Hematopoietic multipotent progenitor cell treated with erythropoietin and hydrocortisone succinate and interleukin-3 and kit ligand, for 15 days (in vitro differentiated cells): Measurements from ENCODE around the gene TSSC4.
"Not testable (repeated sequence)": the region's sequence is repeated elsewhere in the genome, so short reads cannot be mapped to it uniquely, and the experiment has no call there.

Source experiments
- DNase-seq: peaks from one replicate; pipeline ENCODE4 v3.0.0-alpha.2; 2015; ENCODE audit warnings: low spot score

TSSC4 gene

DNA sequence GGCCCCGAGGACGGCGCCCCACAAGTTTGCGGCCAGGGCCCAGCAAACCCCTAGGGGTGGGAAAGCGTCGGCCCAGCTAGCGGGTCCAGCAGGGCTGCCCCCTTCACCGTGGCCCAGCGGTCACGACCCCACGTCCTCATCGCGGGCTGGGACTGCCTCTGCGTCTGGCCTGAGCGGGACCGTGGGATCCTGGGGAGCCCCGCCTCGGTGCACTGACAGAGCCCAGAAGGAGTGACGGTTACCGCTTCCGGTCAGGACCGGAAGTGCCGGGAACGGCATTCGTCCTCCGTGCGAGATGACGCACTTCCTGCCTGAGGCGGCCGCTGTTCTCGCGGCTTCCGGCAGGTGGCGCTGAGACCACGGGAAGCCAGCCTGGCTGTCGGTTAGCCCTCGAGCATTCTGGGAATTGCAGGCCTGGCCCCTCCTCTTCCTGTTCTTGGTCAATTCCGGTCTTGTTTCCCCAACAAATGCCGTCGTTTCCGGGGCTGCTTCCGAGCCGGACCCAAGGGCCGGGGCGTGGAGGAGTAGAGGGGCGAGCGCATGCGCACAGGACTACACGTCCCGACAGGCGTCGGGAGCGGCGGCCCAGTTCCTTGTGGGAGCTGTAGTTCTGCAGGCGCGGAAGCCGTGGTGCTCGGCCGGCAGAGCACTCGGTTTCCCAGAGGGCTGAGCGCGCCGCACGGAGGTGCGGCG is at the start of gene TSSC4:
TSSC4 (plus strand) TSS at position 682 of the 693 bp plus-strand sequence. CDS start 1,884 bp downstream, outside the sequence.
- DNase-seq = peak; percentile 100

DNA sequence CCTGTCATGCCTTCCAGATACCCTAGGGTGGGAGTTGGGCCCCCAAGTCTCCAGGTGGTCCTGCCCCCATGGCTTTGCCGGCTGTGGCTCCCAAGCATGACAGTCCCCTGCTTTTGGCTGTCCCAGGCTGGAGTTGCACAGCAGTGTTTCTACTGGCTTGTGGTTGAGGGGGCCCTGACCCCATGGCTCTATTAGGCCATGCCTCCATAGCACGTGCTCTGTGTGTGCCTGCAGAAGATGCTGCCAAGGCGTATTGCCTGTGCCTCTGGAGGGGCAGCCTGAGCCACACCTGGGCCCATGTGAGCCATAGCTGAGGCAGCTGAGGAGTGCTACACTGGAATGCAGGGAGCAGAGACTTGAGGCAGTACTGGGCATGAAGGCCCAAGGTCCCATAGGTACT is 48.8 kb upstream of the TSSC4 start:
- no peak for DNase-seq

DNA sequence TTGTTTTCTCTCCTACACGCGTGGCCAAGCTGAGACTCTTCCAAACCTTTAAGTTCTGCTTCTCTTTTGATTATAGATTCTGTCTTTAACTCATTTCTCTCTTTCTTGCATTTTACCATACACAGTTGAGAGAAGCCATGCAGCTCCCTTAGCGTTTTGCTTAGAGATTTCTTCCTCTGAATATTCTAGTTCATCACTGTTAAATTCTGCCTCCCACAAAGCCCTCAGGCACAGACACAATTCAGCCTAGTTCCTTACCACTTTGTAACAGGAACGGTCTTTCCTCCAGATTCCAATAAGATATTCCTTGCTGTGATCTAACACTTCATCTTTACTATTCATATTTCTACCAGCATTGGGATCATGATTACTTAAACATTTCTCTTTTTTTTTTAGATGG is 48.1 kb upstream of the TSSC4 start:
- DNase-seq = no peak

DNA sequence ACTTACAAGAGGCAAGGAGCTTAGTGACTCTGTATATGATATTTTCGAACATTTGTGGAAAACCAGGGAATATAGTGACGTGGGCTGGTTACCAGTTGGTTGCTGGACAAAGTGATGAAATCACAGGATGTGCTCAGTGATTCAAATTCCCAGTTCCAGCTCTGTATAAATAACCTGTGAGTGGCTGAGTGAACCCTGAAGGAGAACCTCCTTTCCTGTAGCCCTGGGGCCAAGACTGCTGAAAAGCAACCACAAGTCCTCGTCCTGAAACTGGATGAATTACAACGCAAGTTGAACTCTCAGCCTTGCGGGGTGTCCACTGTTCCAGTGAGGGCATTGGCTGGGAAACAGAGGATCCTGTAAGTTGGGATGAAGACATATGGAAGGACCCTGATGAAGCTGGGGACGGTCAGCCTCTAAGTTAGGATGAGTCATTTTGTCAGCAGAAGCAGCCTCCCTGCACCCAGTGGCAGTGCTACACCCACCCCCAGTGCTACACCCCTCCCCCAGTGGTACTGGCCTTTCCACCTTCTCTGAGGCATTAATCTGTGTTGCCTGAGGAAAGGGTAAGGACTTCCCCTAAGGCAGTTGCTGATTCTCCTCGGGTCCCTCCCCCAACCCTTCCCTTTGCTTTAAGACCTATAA is 45.4 kb upstream of the TSSC4 start:
- no peak for DNase-seq

DNA sequence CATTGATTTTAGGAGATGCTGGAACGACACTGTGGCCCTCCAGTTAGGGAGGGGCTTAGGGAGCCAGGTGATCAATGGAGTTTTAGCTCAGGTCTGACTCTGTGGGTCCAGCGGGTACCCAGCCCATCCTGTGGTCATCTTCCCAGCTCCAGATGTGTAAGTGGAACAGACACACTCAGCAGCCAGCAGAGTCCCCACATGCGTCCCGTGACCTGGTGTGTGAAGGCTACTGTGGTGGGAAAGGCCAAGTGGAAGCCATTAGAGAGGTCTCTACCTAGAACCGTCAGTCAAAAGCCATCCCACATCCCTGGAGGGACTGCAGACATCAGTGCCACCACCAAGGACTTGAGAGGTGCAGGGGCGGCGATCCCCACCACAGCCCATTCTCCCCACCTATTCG is 43.3 kb upstream of the TSSC4 start:
- DNase-seq = no peak

DNA sequence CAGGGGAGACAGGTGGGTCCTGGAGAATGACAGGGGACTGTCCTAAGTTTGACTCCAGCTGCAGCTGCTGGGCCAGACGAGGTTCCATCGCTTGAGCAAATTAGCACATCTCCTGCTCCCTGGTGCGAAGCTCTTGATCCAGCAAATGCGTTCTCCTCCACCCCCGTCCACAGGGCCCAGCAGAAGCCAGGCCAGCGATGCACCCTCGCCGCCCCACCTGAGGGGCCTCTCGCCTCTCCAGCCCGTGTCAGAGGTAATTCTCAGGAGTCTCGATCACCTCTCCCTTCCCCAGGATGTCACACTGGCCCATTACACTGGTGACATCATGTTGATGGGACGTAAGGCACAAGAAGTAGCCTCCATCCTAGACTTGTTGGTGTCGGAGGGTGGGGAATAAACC is 42.9 kb upstream of the TSSC4 start:
- not testable (repeated sequence) for DNase-seq

DNA sequence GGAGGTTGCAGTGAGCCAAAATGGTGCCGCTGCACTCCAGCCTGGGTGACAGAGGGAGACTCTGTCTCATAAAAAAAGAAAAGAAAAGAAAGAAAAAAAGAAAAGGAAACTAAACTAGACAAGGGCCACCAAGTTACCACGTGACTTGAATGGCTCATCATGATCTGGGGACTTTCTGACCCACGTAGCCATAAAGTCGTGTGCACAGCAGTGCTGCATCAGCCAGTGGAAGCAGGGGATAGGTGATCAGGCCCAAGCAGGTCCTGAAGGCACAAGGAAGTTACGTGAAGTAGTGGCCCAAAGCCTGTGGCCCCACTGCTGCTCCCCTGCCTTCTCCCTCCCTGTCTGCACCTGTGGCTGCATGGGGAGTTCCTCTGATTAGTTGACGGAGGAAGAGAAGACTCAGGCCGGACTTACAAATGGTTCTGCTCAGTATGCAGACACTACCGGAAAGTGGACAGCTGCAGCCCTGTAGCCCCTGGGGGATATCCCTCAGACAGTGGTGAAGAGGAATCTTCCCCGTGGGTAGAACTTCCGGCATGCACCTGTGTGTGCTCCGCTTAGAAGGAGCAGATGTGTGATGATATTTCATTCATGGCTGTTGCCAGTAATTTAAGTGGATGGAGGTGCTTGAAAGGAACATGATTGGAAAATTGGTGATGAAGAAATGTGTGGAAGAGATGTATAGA is 41.7 kb upstream of the TSSC4 start:
- no peak for DNase-seq

DNA sequence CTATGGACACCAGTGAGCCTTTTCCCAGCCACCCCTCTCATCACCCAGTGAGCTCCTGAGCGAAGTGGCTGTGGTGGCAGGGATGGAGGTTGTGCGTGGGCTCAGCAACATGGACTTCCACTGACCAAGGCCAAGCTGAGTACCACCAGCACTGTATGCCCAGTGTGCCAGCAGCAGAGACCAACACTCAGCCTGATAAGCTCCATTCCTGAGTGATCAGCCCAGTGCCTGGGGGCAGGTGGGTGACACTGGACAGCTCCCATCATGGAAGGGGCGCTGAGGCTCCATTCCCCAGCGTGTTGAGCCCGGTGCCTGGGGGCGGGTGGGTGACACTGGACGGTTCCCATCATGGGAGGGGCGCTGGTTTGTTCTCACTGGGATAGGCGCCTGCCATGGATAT is 41.0 kb upstream of the TSSC4 start:
- no peak for DNase-seq

DNA sequence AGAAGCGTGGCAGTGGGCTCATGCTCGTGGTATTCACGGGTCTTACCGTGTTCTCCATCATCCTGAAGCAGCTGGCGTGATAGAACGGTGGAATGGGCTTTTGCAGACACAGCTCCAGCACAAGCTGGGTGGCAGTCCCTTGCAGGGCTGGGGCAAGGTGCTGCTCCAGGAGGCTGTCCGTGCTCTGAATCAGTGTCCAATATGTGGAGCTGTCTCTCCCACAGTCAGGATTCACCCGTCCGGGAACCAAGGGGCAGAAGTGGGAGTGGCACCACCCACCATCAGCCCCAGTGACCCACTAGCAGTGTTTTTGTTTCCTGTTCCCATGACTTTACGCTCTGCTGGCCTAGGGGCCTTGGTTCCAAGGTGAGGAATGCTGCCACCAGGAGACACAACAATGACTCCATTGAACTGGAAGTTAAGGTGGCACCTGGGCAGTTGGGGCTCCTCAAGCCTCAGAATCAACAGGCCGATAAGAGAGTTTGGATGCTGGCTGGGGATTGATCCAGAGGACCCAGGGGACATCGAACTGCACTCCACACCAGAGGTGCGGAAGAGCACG is 40.4 kb upstream of the TSSC4 start:
- DNase-seq = no peak

DNA sequence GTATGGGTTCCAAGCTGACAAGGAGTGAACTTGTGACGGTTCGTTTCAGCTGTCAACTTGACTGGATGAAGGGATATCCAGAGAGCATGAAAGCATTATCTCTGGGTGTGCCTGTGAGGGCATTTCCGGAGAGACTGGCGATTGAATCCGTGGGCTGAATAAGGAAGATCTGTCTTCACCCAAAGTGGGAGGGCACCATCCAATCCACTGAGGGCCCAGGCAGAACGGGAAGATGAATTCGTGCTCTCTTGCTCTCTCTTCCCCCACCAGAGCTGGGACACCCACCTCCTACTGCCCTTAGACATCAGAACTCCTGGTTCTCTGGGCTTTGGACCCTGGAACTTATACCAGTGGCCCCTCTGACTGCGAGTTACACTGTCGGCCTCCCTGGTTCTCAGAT is 39.0 kb upstream of the TSSC4 start:
- no peak for DNase-seq

DNA sequence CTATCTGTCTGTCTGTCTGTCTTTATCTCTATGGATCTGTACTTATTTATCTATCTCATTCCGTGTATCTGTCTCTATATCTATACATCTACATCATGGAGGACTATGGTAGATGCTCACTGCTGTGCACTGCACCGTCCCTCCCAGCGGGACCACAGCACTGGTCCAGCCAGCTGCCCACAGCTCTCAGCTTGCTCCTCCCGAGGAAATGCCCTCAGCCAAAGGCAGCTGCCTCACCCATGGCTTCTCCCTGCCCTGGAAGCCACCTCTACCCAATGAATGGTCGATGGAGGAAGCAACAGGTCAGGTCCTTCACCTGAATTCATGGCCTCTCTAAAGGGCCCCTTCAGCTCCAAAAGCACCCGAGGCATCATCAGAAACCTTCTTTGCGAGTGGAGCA is 38.1 kb upstream of the TSSC4 start:
- DNase-seq = no peak

DNA sequence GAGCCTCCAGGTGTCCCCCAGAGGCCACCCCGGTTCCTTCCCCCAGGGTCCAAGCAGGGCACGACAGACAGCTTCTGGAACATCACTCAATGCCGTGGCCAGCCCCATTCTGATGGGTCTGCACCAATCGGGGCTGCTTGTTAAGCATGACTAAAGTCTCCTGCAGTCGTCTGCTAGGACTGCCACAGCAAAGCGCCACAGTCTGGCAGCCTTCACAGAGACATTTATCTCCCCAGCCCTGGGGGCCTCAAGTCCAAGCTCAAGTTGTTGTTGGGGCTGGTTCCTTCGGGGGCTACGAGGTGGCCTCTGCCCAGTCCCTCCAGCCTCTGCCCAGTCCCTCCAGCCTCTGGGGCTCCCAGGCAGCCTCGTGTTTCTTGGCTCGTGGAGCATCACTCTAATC is 37.4 kb upstream of the TSSC4 start:
- no peak for DNase-seq

DNA sequence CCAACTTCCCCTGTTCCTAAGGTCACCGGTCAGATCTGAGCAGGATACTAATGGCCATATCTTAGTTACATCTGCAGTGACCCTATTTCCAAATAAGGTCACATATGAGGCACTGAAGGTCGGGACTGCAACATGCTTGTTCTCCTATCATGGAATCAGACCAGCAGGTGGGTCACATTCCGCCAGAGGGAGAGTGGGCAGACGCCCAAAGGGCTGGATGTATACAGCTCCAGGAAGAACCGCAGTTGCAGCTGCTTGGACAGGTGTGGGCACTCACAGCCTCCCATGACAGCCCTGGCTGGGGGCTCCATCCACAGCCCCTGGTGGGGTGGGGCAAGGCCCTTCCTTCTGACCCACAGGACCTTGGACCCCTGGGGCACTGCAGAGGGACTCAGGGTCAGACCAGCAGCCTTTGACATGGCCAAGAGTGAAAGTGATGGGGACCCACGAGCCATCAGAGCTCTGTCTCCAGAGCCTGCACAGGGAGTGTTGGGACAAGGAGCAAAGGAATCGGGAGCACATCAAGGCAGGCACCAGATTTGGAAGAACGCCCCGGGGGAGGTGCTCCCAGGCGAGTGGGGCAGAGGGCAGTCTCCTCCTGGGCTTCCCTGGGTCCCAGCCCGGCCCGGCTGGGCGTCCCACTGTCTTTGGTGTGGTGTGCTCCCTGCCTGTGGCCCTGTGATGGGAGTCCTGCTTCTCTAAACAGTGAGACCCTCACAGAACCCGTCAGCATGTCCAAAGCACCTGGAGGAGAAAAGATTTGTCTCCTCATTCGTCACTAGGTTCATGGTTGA is 36.8 kb upstream of the TSSC4 start:
- no peak for DNase-seq

DNA sequence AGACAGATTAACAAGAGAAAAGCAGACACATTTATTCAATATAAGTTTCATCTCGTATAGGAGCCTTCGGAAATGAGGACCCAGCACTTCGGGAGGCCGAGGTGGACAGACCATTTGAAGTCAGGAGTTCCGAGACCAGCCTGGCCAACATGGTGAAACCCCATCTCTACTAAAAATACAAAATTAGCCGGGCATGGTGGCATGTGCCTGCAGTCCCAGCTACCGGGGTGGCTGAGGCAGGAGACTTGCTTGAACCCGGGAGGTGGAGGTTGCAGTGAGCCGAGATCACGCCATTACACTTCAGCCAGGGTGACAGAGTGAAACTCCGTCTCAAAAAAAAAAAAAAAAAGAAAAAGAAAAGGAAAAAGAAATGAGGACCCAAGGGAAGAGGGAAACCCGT is 36.2 kb upstream of the TSSC4 start:
- not testable (repeated sequence) for DNase-seq

DNA sequence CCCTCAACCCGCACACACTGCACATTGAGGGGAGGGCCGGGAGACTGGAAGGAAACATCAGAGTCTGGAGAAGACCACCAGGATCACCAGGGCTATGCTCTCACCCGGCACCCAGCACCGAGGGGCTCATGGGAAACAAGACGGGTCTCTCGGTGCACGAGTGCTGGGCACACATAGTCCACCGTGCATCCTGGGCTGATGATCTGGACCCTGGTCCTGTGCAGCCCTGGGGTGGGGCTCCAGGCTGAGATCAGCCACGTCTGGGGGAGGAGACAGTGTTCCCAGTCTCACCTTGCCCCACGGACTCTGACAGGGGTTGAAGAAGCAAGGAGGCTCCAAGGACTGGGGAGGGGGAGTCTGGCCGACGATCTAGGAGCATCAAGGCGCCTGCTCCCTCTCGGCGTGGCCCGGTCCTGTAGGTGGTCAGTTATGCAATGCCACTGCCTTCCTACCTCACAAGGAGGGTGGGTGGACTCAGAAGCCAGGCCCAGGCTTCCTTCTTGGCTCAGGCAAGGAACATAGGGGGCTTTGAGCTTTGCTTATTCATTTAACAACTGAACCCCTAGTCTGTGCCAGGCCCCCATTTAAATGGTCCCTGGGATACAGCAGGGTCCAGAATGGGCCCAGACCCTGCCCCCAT is 34.9 kb upstream of the TSSC4 start:
- DNase-seq = no peak

DNA sequence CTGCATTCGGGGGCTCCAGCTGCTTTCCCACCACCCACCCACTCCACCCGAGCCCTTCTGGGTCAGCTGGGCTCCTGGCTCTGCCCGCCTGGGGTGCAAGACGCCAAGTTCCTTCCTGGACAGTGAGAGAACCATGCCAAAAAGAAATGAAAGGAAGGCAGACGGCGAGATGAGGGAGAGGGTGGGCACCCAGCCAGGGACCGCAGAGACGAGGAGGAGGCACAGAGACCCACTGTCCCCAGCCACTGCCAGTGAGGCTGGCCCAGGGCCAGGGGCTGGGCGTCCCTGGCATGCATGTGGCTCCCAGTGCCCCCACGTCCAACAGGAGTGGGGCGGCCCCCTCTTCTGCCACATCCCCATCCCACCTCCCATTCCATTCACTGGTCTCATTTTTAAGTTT is 34.3 kb upstream of the TSSC4 start:
- no peak for DNase-seq

DNA sequence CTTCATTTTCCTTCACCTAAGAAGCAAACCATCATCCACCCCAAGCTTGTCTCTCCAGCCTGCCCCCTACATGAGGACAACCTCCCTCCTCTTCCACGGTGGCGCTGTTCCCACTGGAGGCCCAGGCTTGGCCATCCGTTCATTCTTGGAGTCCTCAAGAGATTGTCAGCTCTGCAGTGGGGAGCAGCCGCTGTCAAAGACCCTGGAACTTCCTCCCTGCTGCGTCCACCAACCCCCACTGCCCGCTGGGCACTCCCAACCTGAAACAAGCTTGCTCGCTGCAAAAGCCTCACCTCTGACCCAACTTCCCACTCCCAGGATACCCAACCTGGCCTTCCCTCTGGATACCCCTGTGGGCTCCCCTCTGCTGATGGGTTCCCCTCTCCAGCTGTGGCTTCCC is 33.8 kb upstream of the TSSC4 start:
- DNase-seq = no peak

DNA sequence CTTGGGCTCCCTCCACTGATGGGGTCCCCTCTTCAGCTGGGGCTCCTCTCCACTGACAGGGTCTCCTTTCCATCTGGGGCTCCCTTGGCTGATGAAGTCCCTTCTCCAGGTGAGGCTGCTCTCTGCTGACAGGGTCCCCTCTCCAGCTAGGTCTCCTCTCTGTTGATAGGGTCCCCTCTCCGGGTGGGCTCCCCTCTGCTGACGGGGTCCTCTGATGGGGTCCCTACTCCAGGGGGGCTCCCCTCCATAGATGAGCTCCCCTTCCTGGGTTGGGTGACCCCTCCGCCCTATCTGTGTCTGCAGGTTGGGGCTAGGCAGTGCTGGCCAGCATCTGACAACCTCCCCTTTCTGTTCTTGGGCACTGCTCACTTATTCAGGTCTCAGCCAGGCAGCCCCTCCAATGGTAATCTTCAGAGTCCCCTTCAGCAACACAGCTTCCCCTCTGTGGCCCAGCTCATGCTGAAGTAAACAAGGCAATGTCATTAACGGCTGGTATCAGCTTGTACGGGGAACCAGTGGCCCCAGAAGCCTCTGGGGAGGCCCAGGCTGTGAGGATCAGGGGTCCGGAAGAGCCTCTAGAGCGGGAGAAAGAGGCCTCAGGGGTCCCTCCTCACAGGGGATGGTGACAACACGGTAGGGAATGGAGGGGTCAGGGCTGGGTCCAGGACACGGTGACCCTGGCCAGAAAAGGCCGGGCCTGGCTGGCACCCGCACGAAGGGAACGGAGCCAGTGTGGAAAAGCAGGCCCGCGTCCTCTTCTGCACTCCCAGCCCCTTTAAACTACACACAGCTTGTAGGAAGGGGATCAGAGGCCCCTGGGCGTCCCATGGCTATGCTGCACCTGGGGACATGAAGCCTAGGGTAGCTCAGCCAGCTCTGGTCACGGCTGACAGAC is 33.0 kb upstream of the TSSC4 start:
- no peak for DNase-seq

DNA sequence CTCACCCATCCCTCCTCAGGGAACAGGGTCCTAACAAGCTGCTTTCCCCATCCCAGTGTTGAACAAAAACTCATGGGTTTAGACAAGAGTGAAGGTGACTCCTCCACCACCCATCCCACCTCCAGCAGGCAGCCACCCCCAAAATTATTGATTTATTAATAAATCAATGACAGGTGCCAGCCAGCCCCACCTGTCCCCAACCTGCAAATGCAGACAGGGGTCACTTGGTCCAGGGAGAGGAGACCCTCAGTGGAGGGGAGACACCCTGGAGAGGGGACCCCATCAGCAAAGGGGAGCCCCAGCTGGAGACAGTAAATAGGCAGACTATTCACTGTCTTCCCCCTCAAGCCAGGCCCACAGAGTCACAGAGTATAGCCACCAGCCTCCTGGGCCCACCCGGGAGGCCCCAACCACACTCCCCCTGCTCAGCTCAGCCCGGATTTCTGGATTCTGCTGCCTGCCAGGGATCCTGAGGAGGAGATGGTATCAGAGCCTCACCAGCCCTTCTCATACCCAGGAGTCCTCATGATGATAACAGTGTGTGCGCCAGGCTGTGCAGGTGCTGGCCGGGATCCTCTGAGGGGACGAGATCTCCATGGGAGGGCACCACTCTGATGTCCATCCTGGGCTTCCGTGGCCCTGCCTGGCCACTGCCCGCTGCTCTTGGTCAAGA is 32.2 kb upstream of the TSSC4 start:
- DNase-seq = no peak

DNA sequence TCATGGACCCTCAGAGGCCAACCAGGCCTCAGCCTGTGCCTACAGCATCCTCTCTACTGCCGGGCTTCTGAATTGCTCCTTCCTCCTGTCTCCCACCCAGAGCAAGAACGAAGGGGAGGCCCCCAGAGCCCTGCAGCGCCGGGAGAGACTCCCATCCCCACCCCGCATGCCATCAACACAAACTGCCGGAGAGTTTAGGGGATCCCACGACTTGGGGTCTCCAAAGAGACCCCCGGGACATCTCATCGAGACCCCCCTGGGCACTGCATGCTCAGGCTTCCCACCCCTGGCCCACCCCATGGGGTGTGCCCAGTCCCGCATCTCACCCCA is 31.7 kb upstream of the TSSC4 start:
- DNase-seq = no peak
